GM12892 (cell line): Measurements from ENCODE around the gene STX3.

Source experiments
- POLR2A ChIP-seq: IDR thresholded peaks from 2 replicates; pipeline ENCODE4 v1.6.1; 2011; ENCODE audit warnings: low read depth, low read length, control low read depth
- POLR2AphosphoS5 ChIP-seq: IDR thresholded peaks from 2 replicates; pipeline ENCODE4 v1.6.1; 2011; ENCODE audit warnings: low read depth, low read length, control low read depth

- TF ChIP-seq POLR2AphosphoS5 (no peak), POLR2A (no peak)
Measured at GRCh38 chr11:59785818-59786217, 30.6 kb downstream of the STX3 start.
